NB4 (cell line): ENCODE data around the gene HENMT1.
"Not testable (repeated sequence)": the region's sequence is repeated elsewhere in the genome, so short reads cannot be mapped to it uniquely, and the experiment has no call there.

ENCODE experiments used
- DNase-seq: peaks from one replicate; pipeline ENCODE4 v3.0.0; 2010; ENCODE audit warnings: low read depth
- H3K4me3 ChIP-seq: one replicate; pipeline ENCODE4 v1.5.1; 2011; ENCODE audit warnings: mild to moderate bottlenecking, low read depth, low read length, moderate library complexity
- CTCF ChIP-seq: IDR thresholded peaks from one replicate; pipeline ENCODE4 v1.5.1; 2012; ENCODE audit warnings: low read depth, low read length
- MAX ChIP-seq: IDR thresholded peaks from 2 replicates; pipeline ENCODE4 v1.6.1; 2011; ENCODE audit warnings: low read depth, low read length
- MYC ChIP-seq: IDR thresholded peaks from 2 replicates; pipeline ENCODE4 v1.6.1; 2011; ENCODE audit warnings: low read depth, low read length
- POLR2A ChIP-seq: IDR thresholded peaks from 2 replicates; pipeline ENCODE4 v1.6.1; 2011; ENCODE audit warnings: mild to moderate bottlenecking; ENCODE audit not compliant: insufficient read length; ENCODE audit errors: extremely low read depth

HENMT1 gene

GRCh38 chr1:108671143-108671542 is 10.2 kb upstream of the HENMT1 start:
- no peak for DNase-seq
- no peak for TF ChIP-seq MAX
- no peak for TF ChIP-seq POLR2A
- TF ChIP-seq MYC, result no peak
- no peak for TF ChIP-seq CTCF
- H3K4me3 ChIP-seq, result no peak overlapping the region

- TF ChIP-seq MYC, result no peak
- no peak for TF ChIP-seq POLR2A
- no peak for TF ChIP-seq MAX
- TF ChIP-seq CTCF, result no peak
- H3K4me3 ChIP-seq, result no peak overlapping the region
- no peak for DNase-seq
These were observed 9.4 kb upstream of the HENMT1 start for GRCh38 chr1:108670131-108670773.

GRCh38 chr1:108669679-108670078 is 8.8 kb upstream of the HENMT1 start:
- TF ChIP-seq MAX, result no peak
- TF ChIP-seq MYC, result no peak
- no peak for TF ChIP-seq POLR2A
- no peak for TF ChIP-seq CTCF
- no peak overlapping the region for H3K4me3 ChIP-seq

GRCh38 chr1:108668777-108669176 is 7.9 kb upstream of the HENMT1 start:
- TF ChIP-seq POLR2A (no peak), CTCF (no peak), MYC (no peak)
- no peak for DNase-seq
- H3K4me3 ChIP-seq, result no peak overlapping the region

More at GRCh38 chr1:108669679-108670078, 8.8 kb upstream of the HENMT1 start:
- no peak for DNase-seq

GRCh38 chr1:108667422-108667821 is 6.5 kb upstream of the HENMT1 start:
- H3K4me3 ChIP-seq, DNase-seq: not testable (repeated sequence)

GRCh38 chr1:108665771-108666170 is 4.9 kb upstream of the HENMT1 start:
- no peak for DNase-seq
- no peak overlapping the region for H3K4me3 ChIP-seq
- TF ChIP-seq MAX, result no peak

- no peak overlapping the region for H3K4me3 ChIP-seq
- DNase-seq, result peak; percentile 33
- no peak for TF ChIP-seq MAX
- TF ChIP-seq CTCF, result no peak
- TF ChIP-seq MYC, result no peak
These were observed 4.2 kb upstream of the HENMT1 start for GRCh38 chr1:108665067-108665466.
